ENCODE data around the gene CAPN10.

DNA sequence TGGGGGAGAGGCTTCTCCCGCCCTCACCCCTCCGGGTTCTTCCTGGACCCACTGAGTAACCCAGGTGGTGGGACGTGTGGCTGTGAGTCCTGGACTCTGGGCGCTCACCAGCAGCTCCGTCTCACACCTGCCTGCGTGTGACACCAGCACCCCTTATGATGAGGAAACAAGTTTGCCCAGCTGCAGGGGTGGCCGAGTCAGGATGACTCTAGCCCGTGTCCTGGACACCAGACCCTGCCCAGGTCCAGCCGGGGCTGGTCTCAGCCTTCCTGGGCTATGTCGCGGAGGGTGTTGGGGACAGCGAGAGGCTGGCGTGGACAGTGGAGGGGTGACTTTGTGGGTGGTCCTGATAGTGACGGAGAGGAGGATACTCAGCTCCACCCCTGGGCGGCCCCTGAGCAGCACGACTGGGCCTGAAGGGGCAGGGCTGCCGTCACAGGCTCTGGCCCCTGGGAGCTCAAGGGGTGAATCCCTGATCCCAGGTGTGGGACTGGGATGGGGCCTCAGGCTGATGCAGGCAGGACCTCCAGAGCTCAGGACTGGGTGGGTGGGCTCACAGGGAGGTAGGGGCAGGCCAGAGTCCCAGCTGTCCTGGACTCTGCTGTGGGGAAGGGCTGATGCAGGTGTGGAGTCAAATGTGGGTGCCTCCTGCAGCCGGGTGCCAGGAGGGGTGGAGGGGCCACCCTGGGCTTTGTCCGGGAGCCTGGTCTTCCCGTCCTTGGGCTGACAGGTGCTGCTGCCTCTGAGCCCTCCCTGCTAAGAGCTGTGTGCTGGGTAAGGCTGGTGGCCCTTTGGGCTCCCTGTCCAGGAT lies 42.5 kb downstream of the CAPN10 start:
- no peak for TF ChIP-seq CTCF (optimal IDR thresholded peaks at IDR 0.05 in 1 of 3, IDR thresholded peaks at IDR 0.05 in 1 of 3, conservative IDR thresholded peaks at IDR 0.05 in 1 of 3; ENCODE audit: extremely low read depth in 1 of 3, insufficient read depth in 2 of 3, low read length in 3 of 3)
- no peak for TF ChIP-seq EZH2 (IDR thresholded peaks at IDR 0.05; ENCODE audit: low read length)

Data from keratinocyte (primary cell).